HG02840 (cell line): Measurements from ENCODE around the gene SULT1B1.

Source experiments
- ATAC-seq: cut with Tn5 transposase; IDR thresholded peaks from one replicate; pipeline ENCODE4 v1.9.1; 2021; ENCODE audit warnings: mild to moderate bottlenecking, moderate library complexity, moderate number of reproducible peaks; ENCODE audit not compliant: unreplicated experiment, low FRiP score

The SULT1B1 gene

GRCh38 chr4:69750346-69750745, 10.1 kb downstream of the SULT1B1 start:
- no peak for ATAC-seq

GRCh38 chr4:69749771-69750170, 10.6 kb downstream of the SULT1B1 start:
- no peak for ATAC-seq

GRCh38 chr4:69748173-69748572, 12.2 kb downstream of the SULT1B1 start:
- ATAC-seq = no peak

- no peak for ATAC-seq
Measured at GRCh38 chr4:69744157-69744478, 16.3 kb downstream of the SULT1B1 start.

- ATAC-seq = no peak
Measured at GRCh38 chr4:69743476-69744156, 16.8 kb downstream of the SULT1B1 start.

GRCh38 chr4:69742596-69742995, 17.8 kb downstream of the SULT1B1 start:
- no peak for ATAC-seq

- no peak for ATAC-seq
Measured at GRCh38 chr4:69738872-69739271, 21.5 kb downstream of the SULT1B1 start.

- ATAC-seq = no peak
Measured at GRCh38 chr4:69735119-69735518, 25.3 kb downstream of the SULT1B1 start.

GRCh38 chr4:69731847-69732246, 28.6 kb downstream of the SULT1B1 start:
- ATAC-seq = no peak

- no peak for ATAC-seq
Measured at GRCh38 chr4:69731241-69731640, 29.2 kb downstream of the SULT1B1 start.

- no peak for ATAC-seq
Measured at GRCh38 chr4:69730002-69730401, 30.4 kb downstream of the SULT1B1 start.

GRCh38 chr4:69727926-69728325, 32.5 kb downstream of the SULT1B1 start:
- ATAC-seq = no peak

GRCh38 chr4:69727426-69727825, 33.0 kb downstream of the SULT1B1 start:
- no peak for ATAC-seq

GRCh38 chr4:69726971-69727370, 33.4 kb downstream of the SULT1B1 start:
- ATAC-seq = no peak

- no peak for ATAC-seq
Measured at GRCh38 chr4:69718396-69719271, 41.8 kb downstream of the SULT1B1 start.

GRCh38 chr4:69717778-69718177, 42.6 kb downstream of the SULT1B1 start:
- ATAC-seq = no peak

- no peak for ATAC-seq
Measured at GRCh38 chr4:69716654-69717053, 43.8 kb downstream of the SULT1B1 start.

- no peak for ATAC-seq
Measured at GRCh38 chr4:69714086-69714485, 46.3 kb downstream of the SULT1B1 start.

GRCh38 chr4:69713593-69713992, 46.8 kb downstream of the SULT1B1 start:
- no peak for ATAC-seq

GRCh38 chr4:69710580-69710979, 49.8 kb downstream of the SULT1B1 start:
- no peak for ATAC-seq

- ATAC-seq = no peak
Measured at GRCh38 chr4:69708211-69708610, 52.2 kb downstream of the SULT1B1 start.

- ATAC-seq = no peak
Measured at GRCh38 chr4:69707807-69708206, 52.6 kb downstream of the SULT1B1 start.
